NCI-H2227 (cell line): Measurements from ENCODE around the gene SLC10A7.
"Not testable (repeated sequence)": the region's sequence is repeated elsewhere in the genome, so short reads cannot be mapped to it uniquely, and the experiment has no call there.

ENCODE experiments used
- DNase-seq: peaks from one replicate; lab custom pipeline; 2025; ENCODE audit not compliant: unreplicated experiment; lab: John Stamatoyannopoulos, UW

The SLC10A7 gene

GRCh38 chr4:146367347-146367746 lies 154.4 kb downstream of the SLC10A7 start:
- DNase-seq: no peak

DNA sequence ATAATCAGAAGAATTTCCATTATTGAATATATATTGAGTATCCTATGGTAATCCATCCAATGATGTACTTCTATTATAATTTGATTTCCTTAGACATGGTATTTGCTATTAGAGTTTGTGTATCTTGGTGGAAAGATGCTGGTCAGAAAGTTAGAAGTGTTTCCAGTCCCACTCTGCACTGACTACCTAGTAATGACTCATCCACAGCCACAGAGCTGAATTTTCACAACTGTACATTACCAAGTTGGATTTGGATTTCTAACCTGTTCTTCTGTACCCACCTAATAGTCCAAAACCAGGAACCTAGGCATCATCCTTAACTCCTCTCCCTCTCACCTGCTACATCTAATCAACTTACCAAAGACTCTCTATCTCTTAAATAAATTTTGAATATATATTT lies 162.0 kb downstream of the SLC10A7 start:
- DNase-seq: no peak

- not testable (repeated sequence) for DNase-seq
These were observed 171.6 kb downstream of the SLC10A7 start for GRCh38 chr4:146350114-146350513.

DNA sequence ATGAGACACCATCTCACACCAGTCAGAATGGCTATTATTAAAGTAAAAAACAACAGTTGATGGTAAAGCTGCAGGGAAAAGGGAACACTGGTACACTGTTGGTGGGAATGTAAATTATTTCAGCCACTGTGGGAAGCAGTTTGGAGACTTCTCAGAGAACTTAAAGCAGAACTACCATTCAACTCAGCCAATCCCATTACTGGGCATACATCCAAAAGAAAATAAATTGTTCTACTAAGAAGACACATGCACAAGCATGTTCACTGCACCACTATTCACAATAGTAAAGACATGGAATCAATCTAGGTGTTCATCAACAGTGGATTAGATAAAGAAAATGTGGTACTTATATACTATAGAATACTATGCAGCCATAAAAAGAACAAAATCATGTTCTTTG lies 172.4 kb downstream of the SLC10A7 start:
- no peak for DNase-seq

- DNase-seq: no peak
These were observed 173.9 kb downstream of the SLC10A7 start for GRCh38 chr4:146347822-146348221.

DNA sequence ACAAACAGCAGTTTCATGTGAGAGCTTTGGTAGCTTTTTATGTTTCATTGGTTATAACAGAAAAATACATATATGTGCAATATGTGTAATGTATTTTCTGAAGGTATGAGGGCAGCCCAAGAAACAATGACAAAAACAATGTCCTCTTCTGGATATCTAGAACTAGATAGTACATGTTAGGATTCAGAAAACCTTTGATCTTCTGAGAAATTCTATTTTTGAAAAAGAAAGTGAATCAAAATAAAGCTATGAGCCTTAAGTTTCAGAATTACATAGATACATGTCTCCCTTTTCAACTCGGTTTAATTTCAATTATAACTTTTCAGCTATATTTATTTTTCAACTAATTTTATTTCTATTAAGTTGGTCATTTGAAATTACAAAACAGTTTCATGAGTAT lies 175.5 kb downstream of the SLC10A7 start:
- DNase-seq: no peak

DNA sequence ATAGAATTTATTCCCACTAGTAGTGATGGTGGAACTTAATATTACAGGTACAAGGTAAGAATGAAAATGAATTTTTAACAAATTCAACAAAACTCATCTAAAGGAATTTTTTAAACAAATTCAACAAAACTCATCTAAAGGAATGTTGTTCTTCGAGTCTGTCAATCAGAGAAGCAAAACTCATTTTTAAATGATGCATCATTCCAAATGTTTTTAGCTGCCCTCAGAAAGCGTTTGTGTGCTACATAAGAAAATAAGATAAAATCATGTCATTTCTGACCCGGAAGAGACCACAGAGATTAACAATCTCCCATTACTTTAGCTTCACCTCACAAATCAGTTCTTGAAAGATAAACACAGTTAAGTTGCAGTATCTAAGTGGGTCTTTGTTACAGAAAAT lies 178.0 kb downstream of the SLC10A7 start:
- DNase-seq: no peak

GRCh38 chr4:146343199-146343598 lies 178.5 kb downstream of the SLC10A7 start:
- DNase-seq: no peak

- DNase-seq: peak; percentile 19
These were observed 179.0 kb downstream of the SLC10A7 start for GRCh38 chr4:146342600-146343192.

- peak; percentile 0 for DNase-seq
These were observed 180.9 kb downstream of the SLC10A7 start for GRCh38 chr4:146340798-146341197.

- DNase-seq: no peak
These were observed 183.2 kb downstream of the SLC10A7 start for GRCh38 chr4:146338512-146338911.

DNA sequence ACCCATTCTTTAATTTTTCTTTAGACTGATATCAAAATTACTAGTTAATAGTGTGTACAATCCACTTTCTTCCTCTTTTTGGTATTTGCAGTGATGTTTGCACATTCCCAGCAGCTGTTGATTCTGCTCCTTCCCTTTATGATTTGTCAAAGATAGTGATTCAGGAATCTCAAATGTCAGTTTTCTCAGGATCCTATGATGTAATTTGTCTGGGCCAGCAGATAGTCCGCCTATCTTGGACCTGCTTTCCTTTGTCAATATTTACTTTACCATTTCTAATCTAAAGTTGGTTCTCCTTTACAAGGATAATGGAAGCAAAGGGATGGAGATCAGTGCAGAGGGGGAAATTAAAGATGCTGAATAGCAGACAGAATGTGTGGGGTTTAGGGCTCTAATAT lies 185.3 kb downstream of the SLC10A7 start:
- no peak for DNase-seq

GRCh38 chr4:146335763-146336409 lies 185.9 kb downstream of the SLC10A7 start:
- no peak for DNase-seq

GRCh38 chr4:146334862-146335449 lies 186.8 kb downstream of the SLC10A7 start:
- DNase-seq: no peak

- DNase-seq: no peak
These were observed 187.9 kb downstream of the SLC10A7 start for GRCh38 chr4:146333895-146334262.

DNA sequence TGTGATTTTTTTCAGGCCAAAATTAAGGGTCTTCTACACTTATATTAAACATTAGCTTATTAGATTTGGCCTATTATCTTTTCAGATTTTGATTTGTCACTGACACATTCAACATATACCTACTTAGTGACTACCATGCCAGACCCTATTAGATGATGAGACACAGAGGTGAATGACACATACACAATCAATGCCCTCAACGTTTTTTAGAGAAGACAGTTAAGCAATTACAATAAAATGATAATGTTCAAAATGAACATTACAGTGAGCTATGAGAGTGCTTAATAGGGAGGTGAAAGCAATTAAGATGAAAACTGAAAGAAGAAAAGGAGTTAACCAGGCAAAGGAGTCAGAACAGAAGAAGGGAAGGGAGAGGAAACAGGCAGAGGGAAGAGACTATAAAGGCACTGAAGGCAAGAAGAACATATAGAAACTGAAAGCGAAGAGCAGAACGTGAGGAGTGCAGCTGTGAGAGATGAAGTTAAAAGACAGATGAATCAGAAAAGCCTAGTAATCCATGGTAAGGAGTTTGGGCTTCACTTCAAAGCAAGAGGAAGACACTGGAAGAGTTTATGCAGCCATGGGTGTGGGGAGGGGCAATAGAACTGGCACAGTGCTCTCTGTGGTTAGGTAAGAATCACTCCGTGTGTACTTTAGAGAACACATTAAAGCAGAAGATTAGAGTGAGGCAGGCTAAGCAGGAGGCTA lies 188.4 kb downstream of the SLC10A7 start:
- no peak for DNase-seq

- no peak for DNase-seq
These were observed 191.3 kb downstream of the SLC10A7 start for GRCh38 chr4:146330392-146330791.

DNA sequence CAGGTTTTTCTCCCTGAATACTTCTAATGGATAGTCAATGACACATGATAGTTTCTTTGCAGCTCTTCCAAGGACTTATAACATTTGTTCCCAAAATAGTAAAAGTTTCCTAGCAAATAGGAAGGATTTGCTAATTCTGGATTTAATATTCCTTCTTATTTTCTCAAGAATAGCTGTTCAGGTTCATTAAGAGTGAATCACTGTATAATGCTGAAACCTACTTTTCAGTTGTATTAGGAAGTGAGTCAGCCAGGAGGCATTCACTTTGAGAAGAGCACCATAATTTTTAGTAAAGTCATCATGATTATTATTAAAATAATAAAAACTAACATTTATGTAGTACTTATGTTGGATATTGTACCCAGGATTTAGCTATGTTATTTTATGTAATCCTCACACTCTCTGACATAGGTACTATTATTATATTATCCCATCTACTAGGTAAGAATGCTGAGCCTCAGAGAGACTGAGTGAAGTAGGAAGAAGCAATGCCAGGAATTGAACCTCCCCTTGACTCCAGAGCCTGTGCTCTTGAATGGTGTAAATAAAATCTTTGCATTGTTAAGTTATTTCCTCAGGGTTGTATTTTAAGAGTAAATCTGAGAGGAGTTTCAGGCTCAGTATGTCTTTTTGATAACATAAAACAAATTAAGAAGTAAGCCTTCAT lies 192.6 kb downstream of the SLC10A7 start:
- no peak for DNase-seq

GRCh38 chr4:146327859-146328650 lies 193.7 kb downstream of the SLC10A7 start:
- no peak for DNase-seq

DNA sequence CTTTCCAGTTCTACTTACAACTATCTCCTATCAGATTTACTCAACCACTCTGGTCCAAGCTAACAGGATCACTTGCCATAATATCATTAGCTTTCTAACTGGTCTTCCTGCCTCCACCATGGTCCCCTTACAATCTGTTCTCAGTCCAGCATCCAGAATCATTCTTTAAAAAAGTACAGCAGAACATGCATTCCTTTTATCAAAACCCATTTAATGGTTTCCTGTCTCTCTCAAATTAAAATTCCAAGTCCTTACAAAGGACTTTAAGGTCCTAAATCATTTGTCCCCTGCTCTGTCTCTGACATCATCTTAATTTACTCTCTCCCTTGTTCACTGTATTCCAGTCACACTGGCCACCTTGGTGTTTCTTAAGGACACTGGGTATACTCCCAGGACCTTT lies 202.8 kb downstream of the SLC10A7 start:
- no peak for DNase-seq

DNA sequence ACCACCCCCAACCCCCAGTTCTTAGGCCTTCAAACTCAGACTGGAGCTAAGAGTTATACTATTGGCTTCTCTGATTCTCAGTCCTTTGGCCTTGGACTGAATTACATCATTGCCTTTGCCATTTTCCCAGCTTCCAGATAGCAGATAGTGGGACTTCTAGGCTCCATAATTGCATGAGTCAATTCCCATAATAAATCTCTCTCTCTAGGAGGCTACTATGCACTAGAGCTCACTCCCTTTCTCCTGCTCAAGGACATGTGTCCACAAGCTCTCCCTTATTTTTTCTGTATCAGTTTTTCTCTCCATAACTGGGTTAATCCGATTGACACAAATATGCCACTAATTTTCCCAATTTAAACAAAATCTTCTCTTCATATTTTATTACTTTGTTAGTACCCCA lies 204.0 kb downstream of the SLC10A7 start:
- no peak for DNase-seq
